GM12878 (cell line): ENCODE measurements around the gene MACROD2. TPM values are rescaled to one million over a fixed set of nuclear protein-coding genes. Genes with fewer than 3 reads are reported as not detected.

ENCODE experiments used
- ATAC-seq: fragments of 200-7000 bp; cut with Tn5 transposase; 3 replicates; pipeline ENCODE4 v1.9.1; 2020; ENCODE audit warnings: mild to moderate bottlenecking, moderate library complexity
- BruUV-seq: library from RNA; stranded (reverse); fragments of 400-500 nt; replicated peaks from 2 replicates; lab custom pipeline; 2021; lab: Mats Ljungman, UMichigan
- CTCF ChIA-PET: fragments of 300-600 bp; sonication (Branson Sonifier 250); formaldehyde crosslinking; extraction: SDS; loops from one replicate; lab custom pipeline; 2021; ENCODE audit warnings: inconsistent platforms; lab: Yijun Ruan, JAX
- POLR2A ChIA-PET: fragments of 350-600 bp; formaldehyde crosslinking; extraction: SDS; loops from one replicate; lab custom pipeline; 2021; ENCODE audit warnings: inconsistent platforms; lab: Charles Lee
- RAD21 ChIA-PET: fragments of 300-600 bp; sonication (Branson Sonifier 250); formaldehyde crosslinking; loops from one replicate; lab custom pipeline; 2023; ENCODE audit warnings: antibody characterized with exemption; ENCODE audit not compliant: unreplicated experiment; lab: Charles Lee
- SMC1A ChIA-PET: fragments of 300-600 bp; sonication (Branson Sonifier 250); formaldehyde crosslinking; loops from one replicate; lab custom pipeline; 2023; ENCODE audit not compliant: unreplicated experiment, uncharacterized antibody; lab: Charles Lee
- DNase-seq: peaks from one replicate; pipeline ENCODE4 v3.0.0-alpha.2; 2011; ENCODE audit warnings: low read depth, low spot score
- FAIRE-seq: peaks from 3 replicates; lab custom pipeline; 2011; peaks lifted over from hg19 to GRCh38; lab: Jason Lieb, UNC
- H2AFZ ChIP-seq: 2 replicates; pipeline ENCODE4 v1.6.0; 2011; ENCODE audit warnings: low read depth, low read length, control low read depth; ENCODE audit not compliant: control insufficient read depth
- H3K27ac ChIP-seq: 2 replicates; pipeline ENCODE4 v1.5.1; 2011; ENCODE audit warnings: control low read depth; ENCODE audit not compliant: control insufficient read depth, insufficient read depth
- H3K27me3 ChIP-seq, 2 experiments: replicated peaks in 1 of 2; 2 replicates each; pipeline versions ENCODE4 v1.6.0 to v1.6.1; 2011; ENCODE audit warnings: low read length in 1 of 2; ENCODE audit not compliant: control insufficient read depth in 2 of 2, insufficient read depth in 2 of 2
- H3K36me3 ChIP-seq, 2 experiments: 2 replicates each; pipeline ENCODE4 v1.5.1; 2011; ENCODE audit warnings: low read length in 1 of 2; ENCODE audit not compliant: control insufficient read depth in 2 of 2, insufficient read depth in 2 of 2
- H3K4me1 ChIP-seq: 2 replicates; pipeline ENCODE4 v1.6.1; 2011; ENCODE audit warnings: mild to moderate bottlenecking, low read length, moderate library complexity, mixed read lengths; ENCODE audit not compliant: control insufficient read depth, insufficient read depth
- H3K4me2 ChIP-seq: 2 replicates; pipeline ENCODE4 v1.6.0; 2011; ENCODE audit warnings: control low read depth; ENCODE audit not compliant: control insufficient read depth, insufficient read depth
- H3K4me3 ChIP-seq: fragments of 200-600 bp; sonication (generic); 2 replicates; pipeline ENCODE4 v1.5.1; 2016
- H3K79me2 ChIP-seq: 2 replicates; pipeline ENCODE4 v1.6.0; 2011; ENCODE audit warnings: low read length; ENCODE audit not compliant: control insufficient read depth, insufficient read depth
- H3K9ac ChIP-seq: 2 replicates; pipeline ENCODE4 v1.8.0; 2011; ENCODE audit warnings: low read length, control low read depth, mixed read lengths; ENCODE audit not compliant: control insufficient read depth, insufficient read depth
- H3K9me3 ChIP-seq: replicated peaks from 3 replicates; pipeline ENCODE4 v1.5.1; 2011; ENCODE audit warnings: mild to moderate bottlenecking, low read length; ENCODE audit not compliant: control insufficient read depth, insufficient read depth
- H4K20me1 ChIP-seq: 2 replicates; pipeline ENCODE4 v1.6.0; 2011; ENCODE audit not compliant: control insufficient read depth, insufficient read depth
- BHLHE40 ChIP-seq, 2 experiments: fragments of 450-650 bp in 1 of 2; IDR thresholded peaks; 2 replicates each; pipeline ENCODE4 v1.6.1; 2011 to 2017; ENCODE audit warnings: low read depth in 2 of 2, borderline replicate concordance in 1 of 2, improper control_type of control experiment in 1 of 2, low read length in 1 of 2, mild to moderate bottlenecking in 1 of 2
- CEBPB ChIP-seq, 2 experiments: fragments of 150-350 bp in 1 of 2; IDR thresholded peaks; 2 replicates each; pipeline ENCODE4 v1.6.1; 2012 to 2014; ENCODE audit warnings: low read depth in 2 of 2, low read length in 2 of 2, borderline replicate concordance in 1 of 2, inconsistent platforms in 1 of 2
- CTCF ChIP-seq, 3 experiments: IDR thresholded peaks in 2 of 3; conservative IDR thresholded peaks in 1 of 3; 2 replicates each; pipeline ENCODE4 v1.5.1; 2011; ENCODE audit warnings: low read depth in 3 of 3, low read length in 3 of 3, mild to moderate bottlenecking in 3 of 3, control low read depth in 2 of 3, moderate library complexity in 2 of 3, inconsistent platforms in 1 of 3, mixed read lengths in 1 of 3; ENCODE audit not compliant: control insufficient read depth in 2 of 3, insufficient read depth in 1 of 3; ENCODE audit errors: extremely low read depth in 1 of 3
- ESRRA ChIP-seq: IDR thresholded peaks from 2 replicates; pipeline ENCODE4 v1.6.1; 2012; ENCODE audit warnings: mild to moderate bottlenecking, low read length, improper control_type of control experiment
- NKRF ChIP-seq: fragments of 450-650 bp; conservative IDR thresholded peaks from 2 replicates; pipeline ENCODE4 v1.6.1; 2017; ENCODE audit warnings: mild to moderate bottlenecking, moderate library complexity
- RAD21 ChIP-seq: IDR thresholded peaks from 2 replicates; pipeline ENCODE4 v1.6.1; 2011; ENCODE audit warnings: mild to moderate bottlenecking, low read depth, low read length, moderate library complexity; ENCODE audit not compliant: insufficient read depth
- SMC3 ChIP-seq: IDR thresholded peaks from 2 replicates; pipeline ENCODE4 v1.6.1; 2011; ENCODE audit warnings: low read length, improper control_type of control experiment, borderline replicate concordance
- STAT3 ChIP-seq: IDR thresholded peaks from 2 replicates; pipeline ENCODE4 v1.6.1; 2011; ENCODE audit warnings: low read depth, low read length, improper control_type of control experiment
- SUPT20H ChIP-seq: IDR thresholded peaks from 2 replicates; pipeline ENCODE4 v1.6.1; 2011; ENCODE audit warnings: low read depth, mild to moderate bottlenecking, low read length, moderate library complexity, borderline replicate concordance; ENCODE audit not compliant: control insufficient read depth
- YY1 ChIP-seq: IDR thresholded peaks from 2 replicates; pipeline ENCODE4 v1.6.1; 2011; ENCODE audit warnings: low read depth, mild to moderate bottlenecking, low read length
- WGBS: methylation state at CpG from one replicate; pipeline ENCODE4 v1.1.6; 2016; ENCODE audit warnings: low lambda C conversion rate; ENCODE audit not compliant: insufficient replicate concordance, insufficient coverage; ENCODE audit errors: missing lambda C conversion rate; 5-methylcytosine and 5-hydroxymethylcytosine counted together
- in situ Hi-C: fragments of 300-500 bp; cut with MboI; formaldehyde crosslinking; loops from 9 replicates; pipeline ENCODE4 v1.14.3; 2018; ENCODE audit warnings: mixed read lengths
- intact Hi-C: fragments of 100-400 bp; cut with micrococcal nuclease; formaldehyde crosslinking; loops from one replicate; pipeline ENCODE4 v1.14.2; 2022; ENCODE audit not compliant: unreplicated experiment
- polyA plus RNA-seq, 11 experiments: library from polyadenylated mRNA; depleted of rRNA in 4 of 11; unstranded in 6 of 11; stranded (reverse) in 5 of 11; fragments of >200 nt; fragmentation: Nextera tagmentation in 4 of 11; fragmentation: Illumina TruSeq in 1 of 11; extraction: Ambion mirVana in 4 of 11; extraction: Trizol in 1 of 11; gene quantifications; 1 replicate in 1 of 11; 2 replicates in 10 of 11; pipeline versions ENCODE4 v1.2.1 to v1.2.3, GENCODE V29; 2011 to 2016; ENCODE audit warnings: inconsistent platforms in 2 of 11, missing spikeins in 2 of 11, low read depth in 1 of 11
- total RNA-seq, 4 experiments: library from RNA; depleted of rRNA in 3 of 4; stranded (reverse); fragments of >200 nt in 3 of 4; fragmentation: Illumina TruSeq in 1 of 4; extraction: Trizol in 1 of 4; gene quantifications; 2 replicates each; pipeline versions ENCODE4 v1.2.1 to v1.2.3, GENCODE V29; 2013 to 2021
- TF ChIP-seq, protein P1 (sequence below): fragments of 450-650 bp; IDR thresholded peaks from 2 replicates; pipeline ENCODE4 v1.6.1; 2014; ENCODE audit warnings: mild to moderate bottlenecking

MACROD2 gene
- total and polyA plus RNA-seq, 10 of the 15 experiments (the other 5 are each of a cell fraction or from before 2014, with no cell fraction given), result 1.1 to 21.5 (median 2.2) TPM

DNA sequence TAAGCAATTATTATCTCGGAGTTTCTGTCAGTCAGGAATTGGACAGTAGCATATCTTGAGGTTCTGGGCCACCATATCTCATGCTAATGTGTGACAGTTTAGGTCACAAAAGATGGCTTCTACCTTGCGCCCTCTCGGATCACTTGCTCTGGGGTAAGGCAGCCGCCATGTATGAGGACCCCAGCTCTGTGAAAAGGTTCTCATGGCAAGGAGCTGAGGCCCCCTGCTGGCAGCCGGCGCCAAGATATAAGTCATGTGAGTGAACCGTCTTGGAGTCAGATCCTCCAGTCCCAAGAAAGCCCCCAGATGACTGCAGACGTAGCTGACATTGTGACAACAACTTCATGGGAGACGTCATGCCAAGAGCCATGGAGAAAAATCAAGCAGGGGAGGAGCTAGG is 1907.2 kb downstream of the MACROD2 start:
- FAIRE-seq, result no peak
- POLR2A ChIA-PET, result no interaction called here
- BruUV-seq, result no TSS peak

More for the DNA sequence above, 1907.2 kb downstream of the MACROD2 start:
- no peaks in the 10 kb centered on the region; a peak in 1 of 4 replicates for H3K36me3 ChIP-seq
- H3K9ac ChIP-seq, result no peak overlapping the region
- WGBS, result 54% methylated on average over 9 of the region's 9 CpGs
- CTCF ChIA-PET, result interaction anchor here (0.7 to 3.4 kb wide), 16 partner anchors 9 to 204 kb away, joined by 3 to 24 read pairs (median 4); no protein-coding TSS in a partner anchor
- no peaks in the 10 kb centered on the region for H3K27me3 ChIP-seq
- no peak overlapping the region for H3K27ac ChIP-seq
- H4K20me1 ChIP-seq, result no peaks in the 10 kb centered on the region
- intact Hi-C loops, result loop anchor here (2.0 kb wide), 1 partner anchor 194 kb away; no protein-coding TSS in a partner anchor
- TF ChIP-seq, protein P1, sequence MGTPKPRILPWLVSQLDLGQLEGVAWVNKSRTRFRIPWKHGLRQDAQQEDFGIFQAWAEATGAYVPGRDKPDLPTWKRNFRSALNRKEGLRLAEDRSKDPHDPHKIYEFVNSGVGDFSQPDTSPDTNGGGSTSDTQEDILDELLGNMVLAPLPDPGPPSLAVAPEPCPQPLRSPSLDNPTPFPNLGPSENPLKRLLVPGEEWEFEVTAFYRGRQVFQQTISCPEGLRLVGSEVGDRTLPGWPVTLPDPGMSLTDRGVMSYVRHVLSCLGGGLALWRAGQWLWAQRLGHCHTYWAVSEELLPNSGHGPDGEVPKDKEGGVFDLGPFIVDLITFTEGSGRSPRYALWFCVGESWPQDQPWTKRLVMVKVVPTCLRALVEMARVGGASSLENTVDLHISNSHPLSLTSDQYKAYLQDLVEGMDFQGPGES, result no peak
- no peak for TF ChIP-seq BHLHE40 (IDR thresholded peaks at IDR 0.05; ENCODE audit: borderline replicate concordance in 1 of 2, low read depth in 2 of 2, low read length in 1 of 2)
- no peak for TF ChIP-seq ESRRA
- TF ChIP-seq RAD21, result peak; percentile 44; the same call in 1 of the 2 replicates
- peak; percentile 36; the same call in 1 of the 2 replicates for TF ChIP-seq SMC3
- no peak for TF ChIP-seq STAT3
- TF ChIP-seq SUPT20H, result no peak
- TF ChIP-seq YY1, result 0 out of 2 replicates have a peak, but pooled peaks have one; percentile 26
- TF ChIP-seq NKRF, result no peak
- TF ChIP-seq CTCF (IDR thresholded peaks at IDR 0.05 in 2 of 3, conservative IDR thresholded peaks at IDR 0.05 in 1 of 3; ENCODE audit: control insufficient read depth in 2 of 3, extremely low read depth in 1 of 3, insufficient read depth in 1 of 3, low read depth in 3 of 3, low read length in 3 of 3), result peak; percentile 19 to 54 (median 42); a peak in 5 of 6 replicates
- TF ChIP-seq CEBPB (IDR thresholded peaks at IDR 0.05; ENCODE audit: borderline replicate concordance in 1 of 2, low read depth in 2 of 2, low read length in 2 of 2), result no peak
- TF ChIP-seq, all 136 proteins: peak for 4
- DNase-seq, result no peak
- Histone ChIP-seq H3K79me2 (no peaks in the 10 kb centered on the region), H3K4me3 (no peak overlapping the region), H3K4me2 (no peak overlapping the region), H2AFZ (no peak overlapping the region), H3K9me3 (no peaks in the 10 kb centered on the region), H3K4me1 (no peaks in the 10 kb centered on the region)
- ATAC-seq, result peak; percentile 67
- in situ Hi-C loops, result no loop called here
- ChIA-PET SMC1A (interaction anchor here (1.0 to 1.5 kb wide), 4 partner anchors 11 to 203 kb away, joined by 3 to 5 read pairs (median 3); no protein-coding TSS in a partner anchor), RAD21 (interaction anchor here (1.0 to 1.1 kb wide), 2 partner anchors 66 to 194 kb away, joined by 4 read pairs; no protein-coding TSS in a partner anchor)
